HFFc6 (cell line): ENCODE results near the gene NFE2L3. TPM values are rescaled to one million over a fixed set of nuclear protein-coding genes. Genes with fewer than 3 reads are reported as not detected.

Experiments used
- DNase-seq: peaks from one replicate; pipeline ENCODE4 v3.0.0-alpha.2; 2018
- H3K27ac Mint-ChIP-seq: 2 replicates; pipeline ENCODE4 v1.8.0; 2020; ENCODE audit warnings: mild to moderate bottlenecking, mixed read lengths
- H3K27me3 Mint-ChIP-seq: 2 replicates; pipeline ENCODE4 v1.8.0; 2021; ENCODE audit warnings: mild to moderate bottlenecking, moderate library complexity, mixed read lengths; ENCODE audit not compliant: insufficient read depth
- H3K36me3 Mint-ChIP-seq: 2 replicates; pipeline ENCODE4 v1.8.0; 2021; ENCODE audit warnings: low read depth, mixed read lengths
- H3K4me1 Mint-ChIP-seq: 2 replicates; pipeline ENCODE4 v1.8.0; 2020; ENCODE audit warnings: low read depth, mixed read lengths
- H3K4me3 Mint-ChIP-seq: 2 replicates; pipeline ENCODE4 v1.8.0; 2020; ENCODE audit warnings: mild to moderate bottlenecking, moderate library complexity, mixed read lengths
- H3K9me3 Mint-ChIP-seq: 2 replicates; pipeline ENCODE4 v1.8.0; 2020; ENCODE audit warnings: mild to moderate bottlenecking, mixed read lengths
- CTCF ChIP-seq: fragments of 200-600 bp; sonication (generic); IDR thresholded peaks from 2 replicates; pipeline ENCODE4 v1.5.0; 2021; ENCODE audit warnings: antibody characterized with exemption, mild to moderate bottlenecking
- total RNA-seq, 6 experiments: library from RNA; stranded (reverse); fragmentation: NEBNext Ultra II Directional; extraction: Animal tissue kit (Norgen Biotek cat#: 25700); gene quantifications; 2 replicates in 1 of 6; 3 replicates in 5 of 6; pipeline ENCODE4 v1.2.3, GENCODE V29; 2021

The NFE2L3 gene
- total RNA-seq, 6 experiments from 2014 or later = 2.3 to 6.5 (median 2.7) TPM

- no peak for DNase-seq
- Mint-ChIP-seq H3K4me3 (peak overlapping the region; percentile 22; the same call in 1 of the 2 replicates), H3K36me3 (peaks cover 95% of the 10 kb centered on the region), H3K27me3 (peaks cover 11% of the 10 kb centered on the region), H3K4me1 (peaks cover 82% of the 10 kb centered on the region), H3K27ac (peak overlapping the region; percentile 65), H3K9me3 (no peaks in the 10 kb centered on the region)
- TF ChIP-seq CTCF = no peak
Observed at GRCh38 chr7:26188206-26188956, 36.4 kb downstream of the NFE2L3 start.

DNA sequence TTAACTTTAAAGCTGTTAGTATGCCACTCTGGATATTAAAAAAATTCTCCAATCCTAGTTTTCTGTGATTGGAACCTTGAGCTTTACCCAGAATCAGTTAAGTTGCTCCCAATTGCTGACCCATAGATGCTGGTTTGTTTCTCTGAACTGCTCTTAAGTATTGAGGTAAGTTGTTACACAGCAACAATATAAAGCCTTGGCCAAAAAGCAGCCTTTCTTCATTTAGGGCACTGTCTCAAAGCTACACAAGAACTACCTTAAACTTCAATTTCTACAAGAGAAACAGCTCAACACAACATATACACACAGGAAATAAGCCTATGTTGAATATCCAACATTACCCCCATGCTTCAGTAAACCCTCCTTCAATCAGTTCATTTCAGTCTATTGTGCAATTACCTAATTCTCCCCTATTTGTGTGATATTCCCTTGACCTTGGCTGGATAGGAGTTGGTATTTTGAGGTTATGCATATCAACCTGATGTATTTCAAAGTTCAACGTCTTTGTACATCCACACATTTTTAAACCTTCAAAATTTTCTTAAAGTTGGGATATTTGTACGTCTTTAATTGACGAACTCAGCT lies 37.1 kb downstream of the NFE2L3 start:
- Mint-ChIP-seq H3K9me3 (no peaks in the 10 kb centered on the region), H3K36me3 (peaks cover 96% of the 10 kb centered on the region), H3K4me3 (no peak overlapping the region), H3K27ac (peak overlapping the region; percentile 65), H3K4me1 (peaks cover 82% of the 10 kb centered on the region), H3K27me3 (peaks cover 14% of the 10 kb centered on the region)
- DNase-seq = no peak
- TF ChIP-seq CTCF = no peak

DNA sequence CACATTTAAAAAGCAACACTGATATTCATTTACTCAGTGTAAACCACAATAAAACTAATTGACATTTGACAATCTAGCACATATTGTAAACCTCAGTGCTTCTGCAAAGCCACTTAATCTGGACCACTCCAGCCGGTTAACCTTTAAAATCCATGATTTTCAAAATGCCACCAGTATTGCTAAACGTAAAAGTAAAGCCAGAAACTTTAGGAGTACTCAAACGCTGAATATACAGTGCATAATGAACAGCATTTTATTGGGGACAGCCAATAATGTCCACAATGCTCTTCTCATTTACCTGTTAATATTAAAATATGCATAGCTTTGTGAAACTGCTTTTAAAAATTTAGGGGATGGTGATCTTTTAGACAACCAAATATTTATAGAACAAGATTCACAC lies 37.7 kb downstream of the NFE2L3 start:
- no peaks in the 10 kb centered on the region for H3K9me3 Mint-ChIP-seq
- no peak overlapping the region for H3K4me3 Mint-ChIP-seq
- peaks cover 16% of the 10 kb centered on the region for H3K27me3 Mint-ChIP-seq
- no peak for TF ChIP-seq CTCF
- no peak for DNase-seq
- H3K27ac Mint-ChIP-seq = no peak overlapping the region; the same call in 1 of the 2 replicates
- peaks cover 91% of the 10 kb centered on the region for H3K36me3 Mint-ChIP-seq
- peaks cover 80% of the 10 kb centered on the region for H3K4me1 Mint-ChIP-seq

GRCh38 chr7:26190417-26190869 lies 38.4 kb downstream of the NFE2L3 start:
- DNase-seq = no peak
- Mint-ChIP-seq H3K27ac (peak overlapping the region; percentile 79), H3K4me1 (peaks cover 78% of the 10 kb centered on the region), H3K4me3 (no peak overlapping the region), H3K36me3 (peaks cover 87% of the 10 kb centered on the region), H3K9me3 (no peaks in the 10 kb centered on the region), H3K27me3 (peaks cover 11% of the 10 kb centered on the region)
- no peak for TF ChIP-seq CTCF

DNA sequence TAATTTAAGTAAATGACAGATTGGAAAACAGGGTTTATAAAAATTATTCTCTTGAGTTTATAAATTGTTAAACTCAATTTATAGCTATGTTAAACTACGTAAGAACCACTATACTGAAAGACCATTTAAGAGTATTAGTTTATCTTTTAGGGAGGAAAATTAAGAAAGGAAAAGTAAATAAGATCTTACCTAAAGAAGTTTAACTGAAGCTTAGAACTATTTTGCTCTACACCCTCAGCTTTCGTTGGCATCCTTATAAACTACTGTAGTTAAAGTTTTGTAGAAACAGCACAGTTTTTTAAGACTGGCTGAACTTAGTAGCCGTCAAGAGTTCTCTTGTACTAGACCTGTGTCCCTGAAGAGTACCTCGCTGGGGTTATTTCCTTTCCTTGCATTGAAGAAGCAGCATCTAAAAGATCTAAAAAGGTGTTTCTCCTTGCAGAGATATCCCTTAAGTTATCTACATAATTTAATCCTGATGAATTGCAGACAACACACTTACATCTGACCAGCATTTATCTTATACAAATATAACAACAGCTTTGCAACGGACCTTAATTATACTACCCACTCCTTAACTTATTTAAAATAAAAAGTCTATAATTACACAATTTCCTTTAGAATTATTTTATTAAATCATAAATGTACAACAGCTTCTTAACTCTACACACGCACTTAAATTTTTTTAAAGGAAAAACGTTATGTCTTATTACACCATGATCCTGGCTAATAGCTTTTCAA lies 39.4 kb downstream of the NFE2L3 start:
- H3K27ac Mint-ChIP-seq = peak overlapping the region; percentile 79
- no peaks in the 10 kb centered on the region for H3K9me3 Mint-ChIP-seq
- peaks cover 81% of the 10 kb centered on the region for H3K4me1 Mint-ChIP-seq
- H3K36me3 Mint-ChIP-seq = peaks cover 90% of the 10 kb centered on the region
- no peak for DNase-seq
- H3K4me3 Mint-ChIP-seq = peak overlapping the region; percentile 45; the same call in 1 of the 2 replicates
- TF ChIP-seq CTCF = no peak
- H3K27me3 Mint-ChIP-seq = peaks cover 9% of the 10 kb centered on the region
